ENCODE data around the gene DCUN1D2.
A peak's percentile ranks its signal among the peaks of the same experiment; 100 is the strongest.

Gene DCUN1D2

DNA sequence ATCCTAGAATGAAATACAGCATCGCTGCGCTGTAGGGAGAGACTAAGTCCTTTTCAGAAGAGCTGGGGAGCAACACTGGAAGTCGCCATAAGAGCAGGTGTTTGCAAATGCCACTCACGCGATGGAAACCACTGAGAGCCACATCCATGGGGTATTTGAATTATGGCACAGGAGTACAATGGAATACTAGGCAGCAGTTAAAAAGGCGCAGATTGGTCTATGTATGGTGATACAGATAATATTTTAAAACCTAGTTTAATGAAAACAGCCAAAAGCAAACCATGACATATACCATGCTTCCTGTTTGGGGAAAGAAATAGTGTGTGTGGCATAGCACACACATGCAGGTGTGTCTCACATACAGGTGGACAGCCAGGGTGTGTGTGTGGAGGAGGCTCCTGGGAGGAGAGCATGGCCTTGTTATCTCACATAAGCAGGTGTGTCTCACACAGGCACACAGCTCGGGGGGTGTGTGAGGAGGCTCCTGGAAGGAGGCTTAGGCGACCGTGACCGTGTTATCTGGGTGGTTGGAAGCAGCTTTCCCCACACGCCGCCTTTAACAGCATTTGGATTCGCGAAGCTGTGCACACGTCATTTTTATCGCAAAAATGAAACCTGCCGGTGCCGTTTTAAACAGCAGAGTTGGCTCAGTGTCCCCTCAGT lies 70.8 kb downstream of the DCUN1D2 start:
- TF ChIP-seq CTCF (IDR thresholded peaks at IDR 0.05; ENCODE audit: poor library complexity, severe bottlenecking), result no peak
- Histone ChIP-seq H3K27ac (ENCODE audit: poor library complexity, severe bottlenecking) (no peak overlapping the region), H3K36me3 (ENCODE audit: low read depth) (no peaks in the 10 kb centered on the region), H3K4me1 (ENCODE audit: insufficient read depth, poor library complexity, severe bottlenecking) (no peaks in the 10 kb centered on the region), H3K27me3 (ENCODE audit: insufficient read depth, poor library complexity, severe bottlenecking) (no peaks in the 10 kb centered on the region), H3K4me3 (ENCODE audit: severe bottlenecking) (no peak overlapping the region), H3K9me3 (ENCODE audit: severe bottlenecking) (no peaks in the 10 kb centered on the region)
- DNase-seq (ENCODE audit: low spot score) (no peak), ATAC-seq (ENCODE audit: low read depth) (no peak)

GRCh38 chr13:113418722-113419049 lies 71.8 kb downstream of the DCUN1D2 start:
- Histone ChIP-seq H3K36me3 (ENCODE audit: low read depth) (no peaks in the 10 kb centered on the region), H3K4me3 (ENCODE audit: severe bottlenecking) (no peak overlapping the region), H3K27ac (ENCODE audit: poor library complexity, severe bottlenecking) (no peak overlapping the region), H3K9me3 (ENCODE audit: severe bottlenecking) (no peaks in the 10 kb centered on the region), H3K4me1 (ENCODE audit: insufficient read depth, poor library complexity, severe bottlenecking) (no peaks in the 10 kb centered on the region), H3K27me3 (ENCODE audit: insufficient read depth, poor library complexity, severe bottlenecking) (no peaks in the 10 kb centered on the region)
- ATAC-seq (ENCODE audit: low read depth), result no peak
- no peak for TF ChIP-seq CTCF (IDR thresholded peaks at IDR 0.05; ENCODE audit: poor library complexity, severe bottlenecking)
- no peak for DNase-seq (ENCODE audit: low spot score)

- ATAC-seq (ENCODE audit: low read depth), result no peak
- no peaks in the 10 kb centered on the region for H3K4me1 ChIP-seq (ENCODE audit: insufficient read depth, poor library complexity, severe bottlenecking)
- H3K36me3 ChIP-seq (ENCODE audit: low read depth), result no peaks in the 10 kb centered on the region
- DNase-seq (ENCODE audit: low spot score), result no peak
- no peaks in the 10 kb centered on the region for H3K9me3 ChIP-seq (ENCODE audit: severe bottlenecking)
- H3K27me3 ChIP-seq (ENCODE audit: insufficient read depth, poor library complexity, severe bottlenecking), result no peaks in the 10 kb centered on the region
- TF ChIP-seq CTCF (IDR thresholded peaks at IDR 0.05; ENCODE audit: poor library complexity, severe bottlenecking), result no peak
- no peak overlapping the region for H3K27ac ChIP-seq (ENCODE audit: poor library complexity, severe bottlenecking)
- no peak overlapping the region for H3K4me3 ChIP-seq (ENCODE audit: severe bottlenecking)
Measured at GRCh38 chr13:113417836-113418721, 72.4 kb downstream of the DCUN1D2 start.

DNA sequence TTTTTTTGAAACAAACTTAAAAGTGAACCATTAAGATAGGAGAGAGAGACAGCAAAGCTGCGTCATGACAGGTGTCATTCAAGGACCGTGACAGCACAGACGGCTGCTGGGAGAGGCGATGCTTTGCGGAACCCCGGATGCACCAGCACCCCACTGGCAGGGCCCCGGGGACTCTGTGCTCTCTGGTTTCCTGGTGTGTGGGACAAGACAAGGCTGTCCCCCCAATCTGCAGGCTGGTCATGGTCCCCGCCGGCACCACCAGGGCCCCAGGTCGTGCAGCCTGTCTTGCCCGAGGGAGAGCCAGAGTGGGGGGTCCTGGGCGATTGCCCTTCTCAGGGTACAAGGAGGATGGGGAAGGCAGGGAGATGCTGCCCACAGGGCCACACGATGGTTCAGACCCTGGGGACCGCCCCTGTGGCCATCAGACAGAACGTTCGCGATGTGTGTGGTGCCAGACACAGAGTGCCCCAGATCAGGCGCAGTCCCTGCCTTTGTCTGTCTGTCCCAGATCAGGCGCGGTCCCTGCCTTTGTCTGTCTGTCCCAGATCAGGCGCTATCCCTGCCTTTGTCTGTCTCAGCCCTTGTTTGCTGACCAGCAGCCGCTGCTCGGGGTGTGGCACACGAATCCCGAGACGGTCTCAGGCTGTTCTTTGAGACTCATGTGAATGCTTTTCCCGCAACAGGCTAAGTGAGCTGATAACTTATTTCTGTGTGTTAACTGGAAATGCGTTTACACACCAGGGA lies 73.3 kb downstream of the DCUN1D2 start:
- H3K9me3 ChIP-seq (ENCODE audit: severe bottlenecking), result no peaks in the 10 kb centered on the region
- no peak for TF ChIP-seq CTCF (IDR thresholded peaks at IDR 0.05; ENCODE audit: poor library complexity, severe bottlenecking)
- H3K4me1 ChIP-seq (ENCODE audit: insufficient read depth, poor library complexity, severe bottlenecking), result no peaks in the 10 kb centered on the region
- no peak overlapping the region for H3K4me3 ChIP-seq (ENCODE audit: severe bottlenecking)
- H3K27me3 ChIP-seq (ENCODE audit: insufficient read depth, poor library complexity, severe bottlenecking), result no peaks in the 10 kb centered on the region
- ATAC-seq (ENCODE audit: low read depth) (no peak), DNase-seq (ENCODE audit: low spot score) (peak; percentile 50)
- no peaks in the 10 kb centered on the region for H3K36me3 ChIP-seq (ENCODE audit: low read depth)
- H3K27ac ChIP-seq (ENCODE audit: poor library complexity, severe bottlenecking), result no peak overlapping the region
